Measurements from ENCODE around the gene UBE2H. TPM values are rescaled to one million over a fixed set of nuclear protein-coding genes. Genes with fewer than 3 reads are reported as not detected.
A peak's percentile ranks its signal among the peaks of the same experiment; 100 is the strongest.

The UBE2H gene
- total RNA-seq, 3 donors from 2014 or later (not counting 1 experiment from before 2014, with no cell fraction given): 80.9 to 86.9 (median 83.1) TPM

DNA sequence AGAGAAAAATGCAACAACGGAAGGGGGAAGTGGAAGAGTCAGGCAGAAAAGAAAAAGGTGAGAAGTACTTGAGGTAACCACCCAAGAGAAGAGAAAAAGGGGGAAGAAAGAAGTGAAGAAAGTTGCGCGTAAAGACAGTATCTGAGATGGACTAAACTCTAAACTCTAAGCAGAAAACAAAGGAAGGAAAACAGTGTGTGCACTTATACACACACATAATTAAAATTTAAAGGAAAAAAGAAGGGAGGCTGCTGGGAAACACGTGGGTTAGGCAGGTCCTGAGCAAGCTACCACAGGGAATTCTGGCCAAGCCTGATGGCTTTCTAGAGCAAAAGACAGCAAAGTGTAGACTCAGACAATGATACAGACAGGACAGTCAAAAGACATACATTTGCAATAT, 78.0 kb downstream of the UBE2H start:
- peaks cover 19% of the 10 kb centered on the region for H3K36me3 ChIP-seq (ENCODE audit: control insufficient read depth, insufficient read depth, low read length)
- H3K4me3 ChIP-seq (ENCODE audit: low read length): no peak overlapping the region
- peaks cover 6% of the 10 kb centered on the region for H3K36me3 Mint-ChIP-seq
- no peaks in the 10 kb centered on the region for H3K4me1 ChIP-seq (ENCODE audit: control insufficient read depth, insufficient read depth, low read length)
- H3K27ac Mint-ChIP-seq: no peak overlapping the region
- WGBS (ENCODE audit: insufficient coverage): 89% methylated on average over 4 of the region's 4 CpGs
- no peaks in the 10 kb centered on the region for H3K9me3 ChIP-seq (ENCODE audit: control insufficient read depth, insufficient read depth, low read length)
- no peaks in the 10 kb centered on the region for H3K27me3 ChIP-seq (ENCODE audit: control insufficient read depth, insufficient read depth, low read length)
- no peaks in the 10 kb centered on the region for H3K9me3 Mint-ChIP-seq
- DNase-seq: no peak
- no peaks in the 10 kb centered on the region for H3K27me3 Mint-ChIP-seq (ENCODE audit: low read depth in 2 of 2)
- H3K4me1 Mint-ChIP-seq: peaks cover 40 to 44% of the 10 kb centered on the region in 2 donors
- no peak overlapping the region for H3K4me3 Mint-ChIP-seq
- ATAC-seq: no peak
- TF ChIP-seq, protein P1, sequence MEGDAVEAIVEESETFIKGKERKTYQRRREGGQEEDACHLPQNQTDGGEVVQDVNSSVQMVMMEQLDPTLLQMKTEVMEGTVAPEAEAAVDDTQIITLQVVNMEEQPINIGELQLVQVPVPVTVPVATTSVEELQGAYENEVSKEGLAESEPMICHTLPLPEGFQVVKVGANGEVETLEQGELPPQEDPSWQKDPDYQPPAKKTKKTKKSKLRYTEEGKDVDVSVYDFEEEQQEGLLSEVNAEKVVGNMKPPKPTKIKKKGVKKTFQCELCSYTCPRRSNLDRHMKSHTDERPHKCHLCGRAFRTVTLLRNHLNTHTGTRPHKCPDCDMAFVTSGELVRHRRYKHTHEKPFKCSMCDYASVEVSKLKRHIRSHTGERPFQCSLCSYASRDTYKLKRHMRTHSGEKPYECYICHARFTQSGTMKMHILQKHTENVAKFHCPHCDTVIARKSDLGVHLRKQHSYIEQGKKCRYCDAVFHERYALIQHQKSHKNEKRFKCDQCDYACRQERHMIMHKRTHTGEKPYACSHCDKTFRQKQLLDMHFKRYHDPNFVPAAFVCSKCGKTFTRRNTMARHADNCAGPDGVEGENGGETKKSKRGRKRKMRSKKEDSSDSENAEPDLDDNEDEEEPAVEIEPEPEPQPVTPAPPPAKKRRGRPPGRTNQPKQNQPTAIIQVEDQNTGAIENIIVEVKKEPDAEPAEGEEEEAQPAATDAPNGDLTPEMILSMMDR (IDR thresholded peaks at IDR 0.05): no peak
- H3K27ac ChIP-seq (ENCODE audit: low read length): no peak overlapping the region
- intact Hi-C loops (cut with micrococcal nuclease): no loop called here

DNA sequence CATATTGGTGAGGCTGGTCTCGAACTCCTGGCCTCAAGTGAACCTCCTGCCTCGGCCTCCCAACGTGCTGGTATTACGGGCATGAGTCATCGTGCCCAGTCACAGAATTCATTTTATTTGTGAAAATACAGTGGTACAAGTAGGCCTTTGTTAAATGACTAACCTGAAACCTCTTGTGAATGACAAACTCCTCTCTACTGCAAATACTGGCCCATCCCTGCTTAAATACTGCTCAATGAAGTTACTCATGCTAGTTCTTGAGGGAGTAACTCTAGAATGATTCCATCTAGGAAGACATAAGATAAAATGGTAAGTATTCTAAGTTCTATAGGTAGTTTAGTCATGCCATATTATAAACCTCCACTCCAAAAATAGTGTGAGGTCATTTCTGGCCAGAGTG, 80.7 kb downstream of the UBE2H start:
- no peak for ATAC-seq
- H3K27ac Mint-ChIP-seq: no peak overlapping the region

DNA sequence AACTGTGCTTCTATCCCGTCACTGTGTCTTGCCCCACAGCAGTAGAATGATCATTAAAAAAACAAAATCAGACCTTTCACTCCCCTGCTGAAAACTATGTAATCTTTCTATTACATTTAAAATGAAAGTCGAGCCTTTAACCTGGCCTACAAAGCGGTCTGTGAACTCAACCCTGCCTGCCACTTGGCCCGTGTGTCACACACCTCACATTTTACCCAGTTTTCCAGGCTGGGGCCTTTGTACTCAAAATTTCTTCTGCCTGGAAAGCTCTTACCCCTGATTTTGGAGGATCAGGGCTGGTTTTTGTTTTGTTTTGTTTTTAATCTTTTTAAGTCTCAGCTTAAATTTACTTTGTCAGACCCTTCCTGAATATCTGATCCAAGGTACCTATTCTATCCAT, 82.1 kb downstream of the UBE2H start:
- Mint-ChIP-seq H3K27ac (peak overlapping the region in 1 of 2 donors; percentile 19), H3K27me3 (ENCODE audit: low read depth in 2 of 2) (no peaks in the 10 kb centered on the region), H3K9me3 (no peaks in the 10 kb centered on the region), H3K36me3 (no peaks in the 10 kb centered on the region), H3K4me3 (no peak overlapping the region), H3K4me1 (peaks cover 35 to 36% of the 10 kb centered on the region in 2 donors)
- Histone ChIP-seq H3K9me3 (ENCODE audit: control insufficient read depth, insufficient read depth, low read length) (no peaks in the 10 kb centered on the region), H3K36me3 (ENCODE audit: control insufficient read depth, insufficient read depth, low read length) (peaks cover 5% of the 10 kb centered on the region), H3K4me3 (ENCODE audit: low read length) (no peak overlapping the region), H3K27me3 (ENCODE audit: control insufficient read depth, insufficient read depth, low read length) (no peaks in the 10 kb centered on the region), H3K27ac (ENCODE audit: low read length) (no peak overlapping the region), H3K4me1 (ENCODE audit: control insufficient read depth, insufficient read depth, low read length) (peaks cover 4% of the 10 kb centered on the region)
- DNase-seq: no peak
- WGBS (ENCODE audit: insufficient coverage): 96% methylated on average over 4 of the region's 4 CpGs
- TF ChIP-seq, protein P1 (IDR thresholded peaks at IDR 0.05): no peak
- no peak for ATAC-seq
- intact Hi-C loops (cut with micrococcal nuclease): no loop called here

More for the DNA sequence above, 80.7 kb downstream of the UBE2H start:
- Histone ChIP-seq H3K27me3 (ENCODE audit: control insufficient read depth, insufficient read depth, low read length) (no peaks in the 10 kb centered on the region), H3K36me3 (ENCODE audit: control insufficient read depth, insufficient read depth, low read length) (peaks cover 7% of the 10 kb centered on the region), H3K4me3 (ENCODE audit: low read length) (no peak overlapping the region), H3K27ac (ENCODE audit: low read length) (no peak overlapping the region), H3K4me1 (ENCODE audit: control insufficient read depth, insufficient read depth, low read length) (no peaks in the 10 kb centered on the region), H3K9me3 (ENCODE audit: control insufficient read depth, insufficient read depth, low read length) (no peaks in the 10 kb centered on the region)
- intact Hi-C loops (cut with micrococcal nuclease): no loop called here
- DNase-seq: no peak
- no peak overlapping the region for H3K4me3 Mint-ChIP-seq
- peaks cover 37 to 38% of the 10 kb centered on the region in 2 donors for H3K4me1 Mint-ChIP-seq
- no peaks in the 10 kb centered on the region for H3K27me3 Mint-ChIP-seq (ENCODE audit: low read depth in 2 of 2)
- H3K36me3 Mint-ChIP-seq: no peaks in the 10 kb centered on the region
- 93% methylated on average over 5 of the region's 5 CpGs for WGBS (ENCODE audit: insufficient coverage)
- TF ChIP-seq, protein P1 (IDR thresholded peaks at IDR 0.05): no peak
- no peaks in the 10 kb centered on the region for H3K9me3 Mint-ChIP-seq

DNA sequence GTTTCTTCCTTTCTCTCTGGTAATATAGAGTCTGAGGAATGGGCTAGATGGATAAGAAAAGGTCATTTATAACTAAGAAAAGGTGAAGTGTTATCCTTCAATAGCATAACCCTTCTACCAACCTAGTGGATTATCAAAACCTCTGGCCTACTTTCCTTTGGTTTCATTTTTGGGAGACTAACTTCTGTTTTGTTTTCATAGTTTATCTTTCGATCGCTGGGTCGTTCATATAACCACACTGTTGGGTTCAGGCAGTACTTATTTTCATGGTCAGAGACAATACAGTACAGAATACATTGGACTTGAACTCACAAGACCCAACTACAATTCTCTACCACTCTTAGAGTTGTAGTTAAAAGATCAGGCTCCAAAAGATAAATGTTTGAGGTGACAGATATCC, 86.5 kb downstream of the UBE2H start:
- H3K4me3 Mint-ChIP-seq: no peak overlapping the region

More for the DNA sequence above, 86.5 kb downstream of the UBE2H start:
- peaks cover 55 to 64% of the 10 kb centered on the region in 2 donors for H3K4me1 Mint-ChIP-seq
- Histone ChIP-seq H3K9me3 (ENCODE audit: control insufficient read depth, insufficient read depth, low read length) (no peaks in the 10 kb centered on the region), H3K27ac (ENCODE audit: low read length) (no peak overlapping the region), H3K27me3 (ENCODE audit: control insufficient read depth, insufficient read depth, low read length) (no peaks in the 10 kb centered on the region), H3K4me1 (ENCODE audit: control insufficient read depth, insufficient read depth, low read length) (peaks cover 4% of the 10 kb centered on the region), H3K4me3 (ENCODE audit: low read length) (no peak overlapping the region), H3K36me3 (ENCODE audit: control insufficient read depth, insufficient read depth, low read length) (no peaks in the 10 kb centered on the region)
- DNase-seq (no peak), ATAC-seq (peak in 2 of 3 donors; percentile 21 to 42)
- H3K9me3 Mint-ChIP-seq: no peaks in the 10 kb centered on the region
- WGBS (ENCODE audit: insufficient coverage): 68% methylated on average over 3 of the region's 3 CpGs
- intact Hi-C loops (cut with micrococcal nuclease): loop anchor here (10.0 kb wide), 1 partner anchor 149 kb away; no protein-coding TSS in a partner anchor
- H3K36me3 Mint-ChIP-seq: no peaks in the 10 kb centered on the region
- TF ChIP-seq, protein P1 (IDR thresholded peaks at IDR 0.05): no peak
- no peaks in the 10 kb centered on the region for H3K27me3 Mint-ChIP-seq (ENCODE audit: low read depth in 2 of 2)
- H3K27ac Mint-ChIP-seq: peak overlapping the region; percentile 73 to 78
